Osteoblast (primary cell): ENCODE data around the gene HACL1. TPM values are rescaled to one million over a fixed set of nuclear protein-coding genes. Genes with fewer than 3 reads are reported as not detected.

Experiments
- DNase-seq: peaks from one replicate; pipeline ENCODE4 v3.0.0; 2011; ENCODE audit warnings: low spot score, mixed read lengths; ENCODE audit not compliant: insufficient read length; ENCODE audit errors: missing footprints
- H2AFZ ChIP-seq: 2 replicates; pipeline ENCODE4 v1.6.0; 2011; ENCODE audit warnings: mild to moderate bottlenecking, low read length
- H3K27ac ChIP-seq: 2 replicates; pipeline ENCODE4 v1.5.1; 2011; ENCODE audit warnings: mild to moderate bottlenecking, low read depth, low read length, moderate library complexity
- H3K27me3 ChIP-seq: 2 replicates; pipeline ENCODE4 v1.6.0; 2012; ENCODE audit warnings: mild to moderate bottlenecking, control low read depth, inconsistent platforms, low read length, moderate library complexity; ENCODE audit not compliant: insufficient read depth
- H3K36me3 ChIP-seq: 2 replicates; pipeline ENCODE4 v1.5.1; 2011; ENCODE audit warnings: mild to moderate bottlenecking, low read length, control low read depth, moderate library complexity; ENCODE audit not compliant: insufficient read depth
- H3K4me1 ChIP-seq: 2 replicates; pipeline ENCODE4 v1.5.1; 2011; ENCODE audit warnings: mild to moderate bottlenecking, low read length, control low read depth, moderate library complexity; ENCODE audit not compliant: insufficient read depth
- H3K4me2 ChIP-seq: 2 replicates; pipeline ENCODE4 v1.6.0; 2011; ENCODE audit warnings: mild to moderate bottlenecking, low read length; ENCODE audit not compliant: insufficient read depth
- H3K4me3 ChIP-seq: fragments of 200-600 bp; sonication (generic); 3 replicates; pipeline ENCODE4 v1.5.1; 2012; ENCODE audit warnings: mild to moderate bottlenecking, low read length, inconsistent platforms; ENCODE audit not compliant: insufficient read depth
- H3K79me2 ChIP-seq: 2 replicates; pipeline ENCODE4 v1.6.0; 2012; ENCODE audit warnings: mild to moderate bottlenecking, low read length, control low read depth, inconsistent platforms; ENCODE audit not compliant: insufficient read depth
- H3K9me3 ChIP-seq: 2 replicates; pipeline ENCODE4 v1.5.1; 2011; ENCODE audit warnings: low read depth, low read length, control low read depth
- H4K20me1 ChIP-seq: 2 replicates; pipeline ENCODE4 v1.6.0; 2012; ENCODE audit warnings: mild to moderate bottlenecking, low read length, control low read depth; ENCODE audit not compliant: insufficient read depth
- CTCF ChIP-seq: IDR thresholded peaks from 2 replicates; pipeline ENCODE4 v1.5.1; 2011; ENCODE audit warnings: mild to moderate bottlenecking, low read depth, low read length, moderate library complexity; ENCODE audit errors: extremely low read depth
- total RNA-seq: library from RNA; depleted of rRNA; stranded (reverse); fragments of >200 nt; gene quantifications from 2 replicates; pipeline ENCODE4 v1.2.3, GENCODE V29; 2012

Gene HACL1
- total RNA-seq, 1 donor, result 34.7 TPM

GRCh38 chr3:15638193-15638890, 37.0 kb upstream of the HACL1 start:
- TF ChIP-seq CTCF, result no peak
- H3K79me2 ChIP-seq, result no peaks in the 10 kb centered on the region
- H3K36me3 ChIP-seq, result no peaks in the 10 kb centered on the region
- no peak overlapping the region for H3K4me2 ChIP-seq
- peak; percentile 11 for DNase-seq
- H3K27me3 ChIP-seq, result no peaks in the 10 kb centered on the region
- peak overlapping the region; percentile 12 for H2AFZ ChIP-seq
- H4K20me1 ChIP-seq, result no peaks in the 10 kb centered on the region
- peak overlapping the region; percentile 93 for H3K27ac ChIP-seq
- H3K4me3 ChIP-seq, result no peak overlapping the region
- no peaks in the 10 kb centered on the region for H3K9me3 ChIP-seq
- H3K4me1 ChIP-seq, result peaks cover 54% of the 10 kb centered on the region

- H3K27ac ChIP-seq, result peak overlapping the region; percentile 93
- no peaks in the 10 kb centered on the region for H3K9me3 ChIP-seq
- peaks cover under 1% of the 10 kb centered on the region for H3K79me2 ChIP-seq
- no peak overlapping the region for H3K4me2 ChIP-seq
- no peaks in the 10 kb centered on the region for H4K20me1 ChIP-seq
- H3K4me1 ChIP-seq, result peaks cover 55% of the 10 kb centered on the region
- H3K27me3 ChIP-seq, result no peaks in the 10 kb centered on the region
- no peak overlapping the region for H3K4me3 ChIP-seq
- H3K36me3 ChIP-seq, result no peaks in the 10 kb centered on the region
- TF ChIP-seq CTCF, result no peak
- no peak for DNase-seq
- no peak overlapping the region for H2AFZ ChIP-seq
Observed at GRCh38 chr3:15637131-15637951, 36.0 kb upstream of the HACL1 start.

GRCh38 chr3:15636028-15636709, 34.8 kb upstream of the HACL1 start:
- peak overlapping the region; percentile 93 for H3K27ac ChIP-seq
- H3K27me3 ChIP-seq, result no peaks in the 10 kb centered on the region
- no peaks in the 10 kb centered on the region for H4K20me1 ChIP-seq
- no peaks in the 10 kb centered on the region for H3K9me3 ChIP-seq
- peak; percentile 73 for DNase-seq
- H2AFZ ChIP-seq, result peak overlapping the region; percentile 83
- peaks cover 5% of the 10 kb centered on the region for H3K79me2 ChIP-seq
- no peaks in the 10 kb centered on the region for H3K36me3 ChIP-seq
- H3K4me3 ChIP-seq, result peak overlapping the region; percentile 47
- peaks cover 61% of the 10 kb centered on the region for H3K4me1 ChIP-seq
- H3K4me2 ChIP-seq, result peak overlapping the region; percentile 70
- no peak for TF ChIP-seq CTCF
